Kidney epithelial cell (primary cell): ENCODE data around the gene ANKMY1. TPM values are rescaled to one million over a fixed set of nuclear protein-coding genes. Genes with fewer than 3 reads are reported as not detected.

Experiments used
- DNase-seq: peaks from one replicate; pipeline ENCODE4 v3.0.0-alpha.2; 2010; ENCODE audit warnings: low read depth
- H3K27me3 ChIP-seq: 2 replicates; pipeline ENCODE4 v1.6.0; 2011; ENCODE audit warnings: low read length; ENCODE audit not compliant: control insufficient read depth, insufficient read depth
- H3K36me3 ChIP-seq: 2 replicates; pipeline ENCODE4 v1.5.1; 2011; ENCODE audit warnings: low read length; ENCODE audit not compliant: control insufficient read depth, insufficient read depth
- H3K4me3 ChIP-seq: 2 replicates; pipeline ENCODE4 v1.5.1; 2011; ENCODE audit warnings: low read depth, mild to moderate bottlenecking, control low read depth, low read length
- CTCF ChIP-seq: IDR thresholded peaks from 2 replicates; pipeline ENCODE4 v1.5.1; 2011; ENCODE audit warnings: mild to moderate bottlenecking, moderate library complexity, low read length, control low read depth, inconsistent platforms; ENCODE audit not compliant: insufficient read depth, poor library complexity, severe bottlenecking
- total RNA-seq: library from RNA; depleted of rRNA; stranded (reverse); fragments of >200 nt; gene quantifications from 2 replicates; pipeline ENCODE4 v1.2.3, GENCODE V29; 2015

The ANKMY1 gene
- total RNA-seq, 1 donor from 2014 or later, result 7.1 TPM

GRCh38 chr2:240434728-240435456, 122.9 kb downstream of the ANKMY1 start:
- no peak for DNase-seq
- H3K4me3 ChIP-seq, result peak overlapping the region; percentile 46
- no peak for TF ChIP-seq CTCF
- no peaks in the 10 kb centered on the region for H3K36me3 ChIP-seq
- H3K27me3 ChIP-seq, result peaks cover 2% of the 10 kb centered on the region

- Histone ChIP-seq H3K4me3 (peak overlapping the region; percentile 46), H3K27me3 (peaks cover 2% of the 10 kb centered on the region), H3K36me3 (no peaks in the 10 kb centered on the region)
- TF ChIP-seq CTCF, result no peak
- DNase-seq, result peak; percentile 77
These were observed 123.6 kb downstream of the ANKMY1 start for GRCh38 chr2:240433973-240434727.

DNA sequence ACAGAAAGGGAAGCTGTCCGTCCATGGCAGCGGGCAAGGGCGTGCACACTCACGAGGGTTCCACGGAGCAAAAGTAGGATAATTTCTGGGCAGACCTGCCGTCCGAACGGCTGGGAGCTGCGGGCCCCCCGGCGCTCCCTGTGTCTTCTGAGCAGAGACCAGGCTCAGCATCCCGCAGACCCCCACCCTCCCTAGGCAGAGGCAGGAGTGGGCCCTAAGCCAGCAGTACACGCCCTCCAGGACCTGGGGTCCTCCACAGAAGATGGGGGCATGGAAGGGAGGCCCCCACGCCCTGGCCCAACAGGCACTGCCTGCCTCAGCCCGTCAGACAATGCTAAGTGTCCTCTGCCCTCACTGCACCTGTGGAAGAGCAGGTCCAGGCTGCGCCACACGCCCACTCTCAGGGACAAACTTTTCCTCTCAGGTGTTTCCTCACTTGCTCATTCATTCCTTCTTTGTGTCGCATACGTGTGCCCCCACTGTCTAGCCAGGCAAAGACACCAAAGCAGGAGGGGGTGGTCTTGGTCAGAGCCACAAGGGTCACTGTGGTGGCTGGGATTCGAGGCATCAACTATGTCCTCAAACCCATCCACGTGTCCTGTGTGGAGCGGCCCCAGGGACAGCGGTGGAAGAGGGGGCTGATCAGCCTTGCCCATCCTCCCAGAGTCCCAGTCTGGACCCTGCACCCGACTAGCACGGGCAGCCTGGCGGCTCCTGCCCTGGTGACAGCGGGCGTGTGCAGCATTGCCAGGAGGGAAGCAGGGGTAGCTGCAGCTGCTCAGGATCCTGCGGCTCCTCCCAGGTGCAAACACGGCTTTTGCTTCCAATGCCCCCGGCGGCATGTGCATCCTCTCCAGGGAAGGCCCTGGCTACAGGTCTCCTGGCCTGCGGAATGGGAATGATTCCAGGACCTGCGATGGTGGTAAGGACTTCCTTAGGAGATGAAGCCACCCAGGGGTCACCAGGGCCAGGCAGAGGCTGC, 124.7 kb downstream of the ANKMY1 start:
- TF ChIP-seq CTCF, result no peak
- no peak for DNase-seq

DNA sequence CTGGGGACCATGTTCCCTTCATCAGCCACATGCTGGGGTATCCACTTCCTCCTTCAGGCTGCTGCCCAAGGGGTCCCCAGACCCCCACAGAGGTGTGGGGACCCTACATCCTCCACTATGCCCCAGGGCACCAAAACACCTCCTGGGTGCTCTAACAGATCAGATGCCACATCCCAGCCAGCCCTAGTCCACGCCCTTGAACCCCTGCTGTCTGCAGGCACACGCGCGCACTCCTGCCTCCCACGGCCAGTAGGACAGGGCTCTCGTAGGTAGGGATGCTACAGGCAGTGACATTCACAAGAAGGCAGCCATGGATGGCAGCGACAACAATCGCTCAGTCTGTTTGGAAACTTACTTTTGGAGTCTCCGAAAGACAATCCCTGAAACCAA, 125.4 kb downstream of the ANKMY1 start:
- H3K27me3 ChIP-seq, result peaks cover under 1% of the 10 kb centered on the region
- TF ChIP-seq CTCF, result no peak
- no peaks in the 10 kb centered on the region for H3K36me3 ChIP-seq
- no peak for DNase-seq
- no peak overlapping the region for H3K4me3 ChIP-seq

More for the DNA sequence above, 124.7 kb downstream of the ANKMY1 start:
- H3K36me3 ChIP-seq, result no peaks in the 10 kb centered on the region
- H3K4me3 ChIP-seq, result no peak overlapping the region
- peaks cover 2% of the 10 kb centered on the region for H3K27me3 ChIP-seq

- no peak for DNase-seq
- H3K36me3 ChIP-seq, result no peaks in the 10 kb centered on the region
- no peak overlapping the region for H3K4me3 ChIP-seq
- TF ChIP-seq CTCF, result no peak
- H3K27me3 ChIP-seq, result peaks cover 2% of the 10 kb centered on the region
These were observed 125.9 kb downstream of the ANKMY1 start for GRCh38 chr2:240431661-240432424.
